OCI-LY7 (cell line): Measurements from ENCODE around the gene MLYCD. TPM values are rescaled to one million over a fixed set of nuclear protein-coding genes. Genes with fewer than 3 reads are reported as not detected.

Experiments
- BruUV-seq: library from RNA; stranded (reverse); fragments of 400-500 nt; replicated peaks from 2 replicates; lab custom pipeline; 2021; lab: Mats Ljungman, UMichigan
- CTCF ChIA-PET: fragments of 300-600 bp; sonication (Branson Sonifier 250); formaldehyde crosslinking; loops from one replicate; lab custom pipeline; 2022; ENCODE audit warnings: antibody characterized with exemption; ENCODE audit not compliant: unreplicated experiment; lab: Charles Lee
- POLR2A ChIA-PET: fragments of 300-600 bp; sonication (Branson Sonifier 250); formaldehyde crosslinking; loops from one replicate; lab custom pipeline; 2022; ENCODE audit warnings: antibody characterized with exemption; lab: Charles Lee
- DNase-seq: peaks from one replicate; pipeline ENCODE4 v3.0.0-alpha.2; 2015; ENCODE audit warnings: low spot score
- H2AFZ ChIP-seq: fragments of 200-600 bp; sonication (generic), shearing (Covaris generic); 2 replicates; pipeline ENCODE4 v1.6.1; 2014; ENCODE audit warnings: mild to moderate bottlenecking, antibody characterized with exemption, low read length, moderate library complexity
- H3K27ac ChIP-seq: fragments of 200-600 bp; sonication (generic); 2 replicates; pipeline ENCODE4 v1.5.1; 2014; ENCODE audit warnings: mixed run types, low read depth, mild to moderate bottlenecking, moderate library complexity, low read length, inconsistent platforms; ENCODE audit not compliant: poor library complexity, severe bottlenecking
- H3K36me3 ChIP-seq: fragments of 200-600 bp; sonication (generic); 2 replicates; pipeline ENCODE4 v1.6.1; 2014; ENCODE audit warnings: mild to moderate bottlenecking, antibody characterized with exemption, low read length, moderate library complexity, mixed read lengths; ENCODE audit not compliant: insufficient read depth
- H3K4me1 ChIP-seq: fragments of 200-600 bp; sonication (generic); 2 replicates; pipeline ENCODE4 v1.5.1; 2014; ENCODE audit warnings: mild to moderate bottlenecking, low read length; ENCODE audit not compliant: insufficient read depth, poor library complexity, severe bottlenecking
- H3K4me2 ChIP-seq: fragments of 200-600 bp; sonication (generic); 2 replicates; pipeline ENCODE4 v1.6.1; 2014; ENCODE audit warnings: mild to moderate bottlenecking, low read length
- H3K4me3 ChIP-seq: fragments of 200-600 bp; sonication (generic); 2 replicates; pipeline ENCODE4 v1.5.1; 2014; ENCODE audit warnings: mild to moderate bottlenecking, low read depth, low read length; ENCODE audit not compliant: poor library complexity, severe bottlenecking
- H3K79me2 ChIP-seq: fragments of 200-600 bp; sonication (generic); 2 replicates; pipeline ENCODE4 v1.6.1; 2016; ENCODE audit warnings: low read depth, mild to moderate bottlenecking, low read length, moderate library complexity, mixed read lengths; ENCODE audit not compliant: insufficient read depth
- H3K9me2 ChIP-seq: fragments of 200-600 bp; sonication (generic); 2 replicates; pipeline ENCODE4 v1.6.1; 2016; ENCODE audit warnings: mild to moderate bottlenecking, low read length, mixed read lengths; ENCODE audit not compliant: insufficient read depth
- H3K9me3 ChIP-seq: fragments of 200-600 bp; sonication (generic); 2 replicates; pipeline ENCODE4 v1.6.1; 2014; ENCODE audit warnings: mild to moderate bottlenecking, mixed run types, low read length, mixed read lengths
- H4K20me1 ChIP-seq: fragments of 200-600 bp; sonication (generic); 2 replicates; pipeline ENCODE4 v1.6.1; 2014; ENCODE audit warnings: mild to moderate bottlenecking, antibody characterized with exemption, low read length, moderate library complexity, mixed read lengths; ENCODE audit not compliant: insufficient read depth
- CTCF ChIP-seq: fragments of 200-600 bp; sonication (generic); conservative IDR thresholded peaks from 2 replicates; pipeline ENCODE4 v1.5.1; 2014; ENCODE audit warnings: mild to moderate bottlenecking, antibody characterized with exemption, low read length, moderate library complexity, mixed read lengths
- EZH2phosphoT487 ChIP-seq: fragments of 200-600 bp; sonication (generic); IDR thresholded peaks from 2 replicates; pipeline ENCODE4 v1.6.1; 2018; ENCODE audit warnings: low read depth, borderline replicate concordance, mild to moderate bottlenecking, mixed run types, antibody characterized with exemption, low read length, moderate library complexity, mixed read lengths
- intact Hi-C: fragments of 100-400 bp; cut with micrococcal nuclease; formaldehyde crosslinking; loops from one replicate; pipeline ENCODE4 v1.10.0; 2022; ENCODE audit not compliant: unreplicated experiment
- total RNA-seq, 2 experiments: library from RNA; depleted of rRNA in 1 of 2; stranded (reverse); fragments of >200 nt in 1 of 2; shearing (Covaris generic) in 1 of 2; gene quantifications; 2 replicates each; pipeline ENCODE4 v1.2.3, GENCODE V29; 2014 to 2022

The MLYCD gene
- total RNA-seq, 2 experiments from 2014 or later: 3.5 to 10.9 TPM

- Histone ChIP-seq H3K27ac (no peak overlapping the region), H3K79me2 (no peaks in the 10 kb centered on the region), H3K9me3 (no peaks in the 10 kb centered on the region), H3K9me2 (no peaks in the 10 kb centered on the region), H3K4me3 (no peak overlapping the region), H3K36me3 (no peaks in the 10 kb centered on the region), H2AFZ (no peak overlapping the region), H4K20me1 (no peaks in the 10 kb centered on the region), H3K4me2 (no peak overlapping the region), H3K4me1 (no peaks in the 10 kb centered on the region)
- no TSS peak for BruUV-seq
- TF ChIP-seq CTCF (no peak), EZH2phosphoT487 (no peak)
- CTCF ChIA-PET: no interaction called here
- POLR2A ChIA-PET: no interaction called here
- intact Hi-C loops: no loop called here
- no peak for DNase-seq
Measured at GRCh38 chr16:83972256-83973008, 73.5 kb downstream of the MLYCD start.

- Histone ChIP-seq H3K36me3 (no peaks in the 10 kb centered on the region), H3K4me1 (no peaks in the 10 kb centered on the region), H4K20me1 (no peaks in the 10 kb centered on the region), H2AFZ (no peak overlapping the region), H3K9me2 (no peaks in the 10 kb centered on the region), H3K9me3 (no peaks in the 10 kb centered on the region), H3K4me2 (no peak overlapping the region), H3K79me2 (no peaks in the 10 kb centered on the region), H3K4me3 (no peak overlapping the region), H3K27ac (no peak overlapping the region)
- BruUV-seq: no TSS peak
- intact Hi-C loops: no loop called here
- ChIA-PET POLR2A (no interaction called here), CTCF (no interaction called here)
- no peak for DNase-seq
- TF ChIP-seq EZH2phosphoT487: no peak
- no peak for TF ChIP-seq CTCF
Measured at GRCh38 chr16:83973077-83973476, 74.2 kb downstream of the MLYCD start.
